ENCODE results near the gene SLC12A7.

The SLC12A7 gene

GRCh38 chr5:1151316-1151715 lies 39.5 kb upstream of the SLC12A7 start:
- no peak overlapping the region for H3K4me3 ChIP-seq (replicated peaks; ENCODE audit: low read depth, low read length)
- no peak for DNase-seq (ENCODE audit: low read depth)
- no peak for TF ChIP-seq CTCF (IDR thresholded peaks at IDR 0.05; ENCODE audit: low read length, missing control alignments)

- H3K4me3 ChIP-seq (replicated peaks; ENCODE audit: low read depth, low read length): no peak overlapping the region
- DNase-seq (ENCODE audit: low read depth): no peak
- TF ChIP-seq CTCF (IDR thresholded peaks at IDR 0.05; ENCODE audit: low read length, missing control alignments): no peak
These were observed 39.0 kb upstream of the SLC12A7 start for GRCh38 chr5:1150866-1151265.

GRCh38 chr5:1144638-1145396 lies 33.0 kb upstream of the SLC12A7 start:
- DNase-seq (ENCODE audit: low read depth): no peak
- H3K4me3 ChIP-seq (replicated peaks; ENCODE audit: low read depth, low read length): no peak overlapping the region
- TF ChIP-seq CTCF (IDR thresholded peaks at IDR 0.05; ENCODE audit: low read length, missing control alignments): no peak

- H3K4me3 ChIP-seq (replicated peaks; ENCODE audit: low read depth, low read length): no peak overlapping the region
- no peak for TF ChIP-seq CTCF (IDR thresholded peaks at IDR 0.05; ENCODE audit: low read length, missing control alignments)
- no peak for DNase-seq (ENCODE audit: low read depth)
These were observed 32.2 kb upstream of the SLC12A7 start for GRCh38 chr5:1144089-1144488.

GRCh38 chr5:1143670-1143951 lies 31.7 kb upstream of the SLC12A7 start:
- no peak for TF ChIP-seq CTCF (IDR thresholded peaks at IDR 0.05; ENCODE audit: low read length, missing control alignments)
- H3K4me3 ChIP-seq (replicated peaks; ENCODE audit: low read depth, low read length): no peak overlapping the region
- DNase-seq (ENCODE audit: low read depth): no peak

- no peak for DNase-seq (ENCODE audit: low read depth)
- no peak for TF ChIP-seq CTCF (IDR thresholded peaks at IDR 0.05; ENCODE audit: low read length, missing control alignments)
- H3K4me3 ChIP-seq (replicated peaks; ENCODE audit: low read depth, low read length): no peak overlapping the region
These were observed 31.2 kb upstream of the SLC12A7 start for GRCh38 chr5:1142886-1143669.
